ENCODE measurements around the gene IDNK.
A peak's percentile ranks its signal among the peaks of the same experiment; 100 is the strongest.

The IDNK gene

GRCh38 chr9:83636813-83637212 is 13.9 kb downstream of the IDNK start:
- DNase-seq: no peak

- no peak for DNase-seq
Observed at GRCh38 chr9:83637389-83637788, 14.4 kb downstream of the IDNK start.

- DNase-seq: no peak
Observed at GRCh38 chr9:83639266-83639665, 16.3 kb downstream of the IDNK start.

- no peak for DNase-seq
Observed at GRCh38 chr9:83642793-83643192, 19.9 kb downstream of the IDNK start.

GRCh38 chr9:83646500-83647239 is 23.7 kb downstream of the IDNK start:
- DNase-seq: no peak

- peak; percentile 3 for DNase-seq
Observed at GRCh38 chr9:83649080-83649479, 26.1 kb downstream of the IDNK start.

- DNase-seq: no peak
Observed at GRCh38 chr9:83649515-83649914, 26.6 kb downstream of the IDNK start.

GRCh38 chr9:83651558-83651957 is 28.6 kb downstream of the IDNK start:
- DNase-seq: no peak

GRCh38 chr9:83652433-83652832 is 29.5 kb downstream of the IDNK start:
- no peak for DNase-seq

GRCh38 chr9:83655433-83655832 is 32.5 kb downstream of the IDNK start:
- no peak for DNase-seq

- DNase-seq: no peak
Observed at GRCh38 chr9:83656032-83656680, 33.2 kb downstream of the IDNK start.

- no peak for DNase-seq
Observed at GRCh38 chr9:83656952-83657351, 34.0 kb downstream of the IDNK start.

GRCh38 chr9:83662933-83663332 is 40.0 kb downstream of the IDNK start:
- no peak for DNase-seq

- DNase-seq: no peak
Observed at GRCh38 chr9:83665580-83666200, 42.7 kb downstream of the IDNK start.

- no peak for DNase-seq
Observed at GRCh38 chr9:83669067-83669466, 46.1 kb downstream of the IDNK start.

- no peak for DNase-seq
Observed at GRCh38 chr9:83670381-83670780, 47.4 kb downstream of the IDNK start.

GRCh38 chr9:83671451-83671850 is 48.5 kb downstream of the IDNK start:
- no peak for DNase-seq

- no peak for DNase-seq
Observed at GRCh38 chr9:83675466-83675865, 52.5 kb downstream of the IDNK start.

- no peak for DNase-seq
Observed at GRCh38 chr9:83677596-83677995, 54.7 kb downstream of the IDNK start.

GRCh38 chr9:83680233-83680632 is 57.3 kb downstream of the IDNK start:
- DNase-seq: no peak

- no peak for DNase-seq
Observed at GRCh38 chr9:83681490-83681889, 58.5 kb downstream of the IDNK start.

GRCh38 chr9:83688921-83689320 is 66.0 kb downstream of the IDNK start:
- no peak for DNase-seq

GRCh38 chr9:83691492-83691891 is 68.5 kb downstream of the IDNK start:
- no peak for DNase-seq
